ENCODE results near the gene DDX51.

Gene DDX51

DNA sequence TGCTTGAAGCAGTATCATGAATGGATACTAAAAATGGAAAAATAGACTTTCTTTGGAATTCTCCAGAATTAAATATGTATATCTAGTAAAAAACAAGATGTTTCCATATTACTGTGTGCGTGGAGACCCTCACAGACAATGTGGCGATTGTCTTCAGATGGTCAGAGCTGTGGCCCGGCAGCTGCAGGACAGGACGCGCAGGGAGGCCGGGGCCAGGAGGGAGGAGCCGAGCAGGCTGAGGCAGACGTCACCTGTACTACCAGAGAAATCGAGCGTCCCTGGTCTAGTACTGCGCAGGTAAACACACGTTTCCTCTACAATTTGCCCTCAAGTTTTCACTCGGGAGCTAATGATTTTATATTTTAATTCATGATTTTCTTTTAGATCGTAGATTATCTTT is 22.8 kb downstream of the DDX51 start:
- Histone ChIP-seq H3K27me3 (ENCODE audit: control insufficient read depth, insufficient read depth, low read length) (no peaks in the 10 kb centered on the region), H3K36me3 (ENCODE audit: control insufficient read depth, insufficient read depth, low read length) (peaks cover 55% of the 10 kb centered on the region), H3K9ac (ENCODE audit: low read depth, low read length) (no peak overlapping the region), H3K4me3 (ENCODE audit: low read depth, low read length) (no peak overlapping the region), H3K27ac (ENCODE audit: low read depth, low read length) (no peak overlapping the region), H3K9me3 (ENCODE audit: control insufficient read depth, insufficient read depth, low read length) (no peaks in the 10 kb centered on the region), H3K4me1 (ENCODE audit: control insufficient read depth, insufficient read depth, low read length) (no peaks in the 10 kb centered on the region)

DNA sequence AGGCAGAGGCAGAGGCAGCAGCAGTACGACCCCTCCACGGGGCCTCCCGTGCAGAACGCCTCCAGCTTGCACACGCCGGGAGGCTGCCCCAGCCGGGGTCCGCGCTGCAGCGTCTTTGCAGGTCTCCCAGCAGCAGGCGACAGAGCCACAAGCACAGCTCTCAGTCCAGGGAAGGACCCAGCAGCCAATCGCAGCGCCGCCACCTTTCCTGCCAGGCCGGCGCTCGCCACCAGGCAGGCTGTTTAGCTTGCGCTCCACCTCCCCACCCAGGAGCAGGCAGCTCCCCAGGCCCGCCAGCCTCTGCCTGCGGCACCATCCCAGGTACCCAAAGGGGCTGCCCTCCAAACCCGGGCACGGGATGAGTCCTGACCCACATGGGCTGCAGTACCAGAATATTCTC is 25.2 kb downstream of the DDX51 start:
- Histone ChIP-seq H3K36me3 (ENCODE audit: control insufficient read depth, insufficient read depth, low read length) (peaks cover 61% of the 10 kb centered on the region), H3K9ac (ENCODE audit: low read depth, low read length) (no peak overlapping the region), H3K4me1 (ENCODE audit: control insufficient read depth, insufficient read depth, low read length) (no peaks in the 10 kb centered on the region), H3K4me3 (ENCODE audit: low read depth, low read length) (no peak overlapping the region), H3K27me3 (ENCODE audit: control insufficient read depth, insufficient read depth, low read length) (no peaks in the 10 kb centered on the region), H3K9me3 (ENCODE audit: control insufficient read depth, insufficient read depth, low read length) (no peaks in the 10 kb centered on the region), H3K27ac (ENCODE audit: low read depth, low read length) (no peak overlapping the region)

DNA sequence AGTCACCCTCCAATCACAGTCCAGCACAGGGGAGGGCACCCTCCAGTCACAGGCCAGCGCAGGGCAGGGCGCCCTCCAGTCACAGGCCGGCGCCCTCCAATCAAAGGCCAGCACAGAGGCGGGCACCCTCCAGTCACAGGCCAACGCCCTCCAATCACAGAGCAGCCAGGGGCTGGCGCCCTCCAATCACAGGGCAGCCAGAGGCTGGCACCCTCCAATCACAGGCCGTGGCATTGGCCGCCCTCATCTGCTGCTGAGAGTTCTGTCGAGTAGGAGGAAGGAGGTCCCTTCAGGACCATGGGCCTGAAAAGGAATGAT is 26.6 kb downstream of the DDX51 start:
- Histone ChIP-seq H3K36me3 (ENCODE audit: control insufficient read depth, insufficient read depth, low read length) (peaks cover 57% of the 10 kb centered on the region), H3K4me1 (ENCODE audit: control insufficient read depth, insufficient read depth, low read length) (no peaks in the 10 kb centered on the region), H3K4me3 (ENCODE audit: low read depth, low read length) (no peak overlapping the region), H3K27ac (ENCODE audit: low read depth, low read length) (no peak overlapping the region), H3K9me3 (ENCODE audit: control insufficient read depth, insufficient read depth, low read length) (no peaks in the 10 kb centered on the region), H3K9ac (ENCODE audit: low read depth, low read length) (no peak overlapping the region), H3K27me3 (ENCODE audit: control insufficient read depth, insufficient read depth, low read length) (no peaks in the 10 kb centered on the region)

DNA sequence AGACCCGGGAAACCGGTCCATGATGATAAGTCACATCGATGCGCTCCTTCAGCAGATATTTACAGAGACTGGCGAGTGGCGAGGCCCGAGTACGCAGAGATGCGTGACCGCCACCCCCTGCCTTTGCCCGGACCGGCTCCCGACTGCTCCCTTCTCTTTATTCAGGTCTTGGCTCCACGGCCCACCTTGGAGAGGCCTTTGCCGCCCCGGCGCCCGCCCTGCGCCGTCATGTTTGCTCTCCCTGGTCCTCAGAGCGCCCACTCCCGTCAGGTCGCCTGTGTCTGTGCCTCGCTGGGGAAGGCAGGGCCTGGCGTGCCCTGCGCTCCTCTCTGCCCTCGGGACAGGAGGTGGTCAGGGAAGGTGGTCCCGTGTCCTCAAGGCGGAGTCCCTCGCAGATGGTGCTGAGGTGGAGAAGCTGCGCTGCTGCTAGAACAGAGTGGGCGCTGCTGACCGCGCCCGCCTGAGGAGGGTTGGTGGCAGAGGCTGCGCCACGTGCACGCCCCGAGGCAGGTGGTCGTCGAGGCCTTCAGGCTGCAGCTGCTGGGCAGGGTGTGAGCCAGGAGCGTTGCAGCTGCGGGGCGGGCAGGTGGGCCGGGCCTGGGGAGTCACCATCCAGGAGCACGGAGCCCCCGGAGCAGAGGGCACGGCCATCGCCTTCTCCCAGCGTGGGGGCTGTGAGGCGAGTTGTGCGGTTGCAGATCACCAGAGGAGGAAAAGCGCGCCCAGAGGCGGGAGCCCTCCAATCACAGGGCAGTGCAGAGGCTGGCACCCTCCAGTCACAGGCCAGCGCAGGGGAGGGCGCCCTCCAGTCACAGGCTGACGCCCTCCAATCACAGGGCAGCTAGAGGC is 27.2 kb downstream of the DDX51 start:
- Histone ChIP-seq H3K4me1 (ENCODE audit: control insufficient read depth, insufficient read depth, low read length) (no peaks in the 10 kb centered on the region), H3K9me3 (ENCODE audit: control insufficient read depth, insufficient read depth, low read length) (no peaks in the 10 kb centered on the region), H3K27ac (ENCODE audit: low read depth, low read length) (no peak overlapping the region), H3K4me3 (ENCODE audit: low read depth, low read length) (no peak overlapping the region), H3K36me3 (ENCODE audit: control insufficient read depth, insufficient read depth, low read length) (peaks cover 53% of the 10 kb centered on the region), H3K9ac (ENCODE audit: low read depth, low read length) (no peak overlapping the region), H3K27me3 (ENCODE audit: control insufficient read depth, insufficient read depth, low read length) (no peaks in the 10 kb centered on the region)

DNA sequence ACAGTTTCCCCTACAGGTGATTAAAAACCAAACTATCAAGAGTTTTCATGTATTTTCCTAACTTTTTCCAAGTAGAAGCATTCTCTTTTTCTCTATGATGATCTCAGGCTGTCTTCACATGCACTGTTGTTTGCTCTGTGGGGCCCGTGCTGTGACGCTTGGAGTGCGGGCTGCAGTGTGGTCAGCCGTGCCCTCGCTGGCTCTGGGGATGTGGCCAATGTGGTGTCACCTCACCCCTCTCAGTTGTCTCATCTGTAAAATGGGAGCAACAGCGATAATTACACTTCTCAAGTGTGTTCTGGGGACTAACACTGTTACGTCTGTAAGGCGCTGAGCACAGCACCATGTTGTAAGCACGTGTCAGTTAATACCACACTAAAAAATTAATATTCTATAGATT is 28.6 kb downstream of the DDX51 start:
- Histone ChIP-seq H3K4me1 (ENCODE audit: control insufficient read depth, insufficient read depth, low read length) (no peaks in the 10 kb centered on the region), H3K27me3 (ENCODE audit: control insufficient read depth, insufficient read depth, low read length) (no peaks in the 10 kb centered on the region), H3K4me3 (ENCODE audit: low read depth, low read length) (no peak overlapping the region), H3K9me3 (ENCODE audit: control insufficient read depth, insufficient read depth, low read length) (no peaks in the 10 kb centered on the region), H3K9ac (ENCODE audit: low read depth, low read length) (no peak overlapping the region), H3K27ac (ENCODE audit: low read depth, low read length) (no peak overlapping the region), H3K36me3 (ENCODE audit: control insufficient read depth, insufficient read depth, low read length) (peaks cover 51% of the 10 kb centered on the region)

DNA sequence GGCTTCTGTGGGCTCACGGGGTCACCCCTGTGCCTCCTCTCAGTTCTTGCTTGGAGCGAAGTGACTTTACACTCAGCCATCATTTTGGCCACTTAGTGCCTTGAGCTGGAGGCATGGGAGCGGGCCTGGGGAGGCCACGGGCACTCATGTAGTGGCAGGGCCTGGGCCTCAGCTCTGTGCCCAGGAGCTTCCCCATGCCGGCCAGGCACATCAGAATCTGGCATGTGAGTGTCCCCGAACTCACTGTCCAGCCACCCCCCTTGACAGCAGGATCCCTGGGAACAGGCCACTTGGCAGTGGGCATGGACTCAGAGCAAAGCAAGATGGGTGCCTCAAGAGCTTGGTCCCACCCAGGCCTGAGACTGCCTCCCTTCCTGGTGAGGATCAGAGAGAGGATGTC is 29.5 kb downstream of the DDX51 start:
- H3K36me3 ChIP-seq (ENCODE audit: control insufficient read depth, insufficient read depth, low read length): peaks cover 53% of the 10 kb centered on the region
- H3K4me3 ChIP-seq (ENCODE audit: low read depth, low read length): no peak overlapping the region
- H3K9ac ChIP-seq (ENCODE audit: low read depth, low read length): no peak overlapping the region
- H3K9me3 ChIP-seq (ENCODE audit: control insufficient read depth, insufficient read depth, low read length): no peaks in the 10 kb centered on the region
- H3K4me1 ChIP-seq (ENCODE audit: control insufficient read depth, insufficient read depth, low read length): no peaks in the 10 kb centered on the region
- no peak overlapping the region for H3K27ac ChIP-seq (ENCODE audit: low read depth, low read length)
- no peaks in the 10 kb centered on the region for H3K27me3 ChIP-seq (ENCODE audit: control insufficient read depth, insufficient read depth, low read length)

DNA sequence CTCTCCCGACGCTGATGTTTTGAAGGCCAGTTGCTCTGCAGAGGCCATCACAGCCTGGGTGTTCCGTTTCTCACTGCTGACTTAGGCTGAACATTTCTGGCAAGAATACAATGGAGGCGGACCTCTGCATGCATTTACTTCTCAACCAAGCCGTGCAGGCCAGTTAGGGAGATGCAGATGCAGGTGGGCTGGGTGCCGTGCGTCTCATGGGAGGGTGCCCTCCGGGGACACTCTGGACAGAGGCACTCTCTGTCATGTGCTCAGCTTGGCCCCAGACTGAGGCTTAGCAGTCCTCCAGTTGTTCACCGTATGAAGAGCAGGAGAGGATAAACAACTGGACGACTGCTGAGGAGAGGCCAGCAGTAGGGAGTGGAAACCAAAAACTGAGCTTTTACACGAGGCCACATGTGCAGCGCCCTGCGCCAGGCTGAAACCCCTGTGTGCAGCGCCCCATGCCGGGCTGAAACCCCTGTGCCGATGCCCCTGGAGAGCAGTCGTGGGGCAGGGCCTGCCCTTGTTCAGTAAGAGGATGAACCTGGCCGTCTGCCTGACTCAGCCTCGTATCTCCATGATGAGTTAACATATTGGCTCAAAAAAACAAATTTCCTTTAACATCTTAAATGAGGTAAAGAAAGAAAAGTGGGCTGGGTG is 32.3 kb downstream of the DDX51 start:
- H3K4me1 ChIP-seq (ENCODE audit: control insufficient read depth, insufficient read depth, low read length): no peaks in the 10 kb centered on the region
- H3K27me3 ChIP-seq (ENCODE audit: control insufficient read depth, insufficient read depth, low read length): no peaks in the 10 kb centered on the region
- H3K4me3 ChIP-seq (ENCODE audit: low read depth, low read length): no peak overlapping the region
- no peaks in the 10 kb centered on the region for H3K9me3 ChIP-seq (ENCODE audit: control insufficient read depth, insufficient read depth, low read length)
- H3K36me3 ChIP-seq (ENCODE audit: control insufficient read depth, insufficient read depth, low read length): peaks cover 52% of the 10 kb centered on the region
- no peak overlapping the region for H3K27ac ChIP-seq (ENCODE audit: low read depth, low read length)
- no peak overlapping the region for H3K9ac ChIP-seq (ENCODE audit: low read depth, low read length)

DNA sequence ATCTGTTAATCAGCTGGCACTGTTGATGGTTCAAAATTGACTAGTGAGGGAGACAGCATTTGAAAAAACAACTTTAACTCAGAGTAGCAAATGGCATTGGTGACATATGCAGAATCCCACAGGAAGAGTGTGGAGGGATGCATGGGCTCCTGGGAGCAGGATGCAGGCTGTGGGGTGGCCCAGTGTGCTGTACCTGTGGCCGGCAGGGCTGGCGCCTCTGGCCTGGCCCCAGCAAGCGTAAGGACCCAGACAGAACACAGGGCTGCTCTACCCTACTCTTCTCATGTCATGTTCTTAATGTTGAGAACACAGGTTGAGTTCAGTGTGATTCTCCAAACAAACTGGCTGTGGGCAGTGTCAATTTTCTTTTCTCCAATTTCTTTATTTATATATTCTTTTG is 33.4 kb downstream of the DDX51 start:
- H3K27ac ChIP-seq (ENCODE audit: low read depth, low read length): no peak overlapping the region
- no peak overlapping the region for H3K4me3 ChIP-seq (ENCODE audit: low read depth, low read length)
- H3K4me1 ChIP-seq (ENCODE audit: control insufficient read depth, insufficient read depth, low read length): no peaks in the 10 kb centered on the region
- H3K9me3 ChIP-seq (ENCODE audit: control insufficient read depth, insufficient read depth, low read length): no peaks in the 10 kb centered on the region
- H3K27me3 ChIP-seq (ENCODE audit: control insufficient read depth, insufficient read depth, low read length): no peaks in the 10 kb centered on the region
- H3K36me3 ChIP-seq (ENCODE audit: control insufficient read depth, insufficient read depth, low read length): peaks cover 47% of the 10 kb centered on the region
- H3K9ac ChIP-seq (ENCODE audit: low read depth, low read length): no peak overlapping the region

DNA sequence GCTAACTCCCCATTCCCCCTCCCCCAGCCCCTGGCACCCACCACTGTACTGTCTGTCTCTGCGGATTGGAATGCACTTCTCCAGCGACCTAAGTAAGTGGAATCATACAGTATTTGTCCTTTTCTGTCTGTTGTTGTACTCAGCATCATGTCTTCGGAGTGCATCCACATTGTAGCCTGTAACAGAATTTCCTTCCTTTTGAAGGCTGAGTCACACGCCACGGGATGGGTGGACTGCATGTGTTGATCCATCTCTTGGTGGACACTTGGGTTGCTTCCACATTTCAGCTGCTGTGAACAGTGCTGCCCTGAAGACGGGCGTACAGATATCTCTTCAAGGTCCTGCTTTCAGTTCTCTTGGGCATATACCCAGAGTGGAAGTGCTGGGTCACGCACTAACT is 34.4 kb downstream of the DDX51 start:
- H3K9me3 ChIP-seq (ENCODE audit: control insufficient read depth, insufficient read depth, low read length): no peaks in the 10 kb centered on the region
- H3K9ac ChIP-seq (ENCODE audit: low read depth, low read length): no peak overlapping the region
- H3K27ac ChIP-seq (ENCODE audit: low read depth, low read length): no peak overlapping the region
- no peaks in the 10 kb centered on the region for H3K4me1 ChIP-seq (ENCODE audit: control insufficient read depth, insufficient read depth, low read length)
- H3K36me3 ChIP-seq (ENCODE audit: control insufficient read depth, insufficient read depth, low read length): peaks cover 45% of the 10 kb centered on the region
- no peaks in the 10 kb centered on the region for H3K27me3 ChIP-seq (ENCODE audit: control insufficient read depth, insufficient read depth, low read length)
- H3K4me3 ChIP-seq (ENCODE audit: low read depth, low read length): no peak overlapping the region

DNA sequence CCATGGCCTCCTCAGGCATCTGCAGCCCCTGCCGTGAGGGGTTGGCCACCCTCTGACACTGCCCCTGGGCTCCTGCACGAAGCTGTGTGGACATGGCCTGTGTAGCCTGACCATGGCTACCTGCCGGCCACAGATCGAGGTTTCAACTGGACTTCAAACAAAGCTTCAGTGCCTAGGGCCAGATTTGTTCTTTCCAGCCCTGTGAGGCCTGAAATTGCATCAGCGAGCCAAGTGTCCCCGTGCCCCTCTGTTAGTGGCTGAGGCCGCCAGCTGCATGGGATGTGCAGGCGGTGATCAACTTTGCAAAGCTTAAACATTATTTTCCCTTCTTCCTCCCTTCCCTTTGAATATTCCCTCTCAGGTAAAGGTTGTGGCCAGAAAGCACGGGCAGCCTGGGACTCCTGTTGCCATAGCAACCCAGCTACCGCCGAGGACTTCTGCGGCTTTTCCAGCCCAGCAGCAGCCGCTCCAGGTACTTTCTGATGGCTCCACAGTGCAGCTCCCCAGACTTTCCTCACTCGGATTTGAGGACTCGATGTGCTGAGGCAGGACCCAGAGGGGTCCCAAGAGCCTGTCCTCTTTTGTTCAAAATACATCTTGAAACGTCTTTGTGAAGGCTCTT is 35.8 kb downstream of the DDX51 start:
- peaks cover 32% of the 10 kb centered on the region for H3K36me3 ChIP-seq (ENCODE audit: control insufficient read depth, insufficient read depth, low read length)
- H3K9me3 ChIP-seq (ENCODE audit: control insufficient read depth, insufficient read depth, low read length): no peaks in the 10 kb centered on the region
- H3K27ac ChIP-seq (ENCODE audit: low read depth, low read length): peak overlapping the region; percentile 54
- H3K4me3 ChIP-seq (ENCODE audit: low read depth, low read length): no peak overlapping the region
- H3K27me3 ChIP-seq (ENCODE audit: control insufficient read depth, insufficient read depth, low read length): no peaks in the 10 kb centered on the region
- no peak overlapping the region for H3K9ac ChIP-seq (ENCODE audit: low read depth, low read length)
- H3K4me1 ChIP-seq (ENCODE audit: control insufficient read depth, insufficient read depth, low read length): peaks cover 6% of the 10 kb centered on the region

DNA sequence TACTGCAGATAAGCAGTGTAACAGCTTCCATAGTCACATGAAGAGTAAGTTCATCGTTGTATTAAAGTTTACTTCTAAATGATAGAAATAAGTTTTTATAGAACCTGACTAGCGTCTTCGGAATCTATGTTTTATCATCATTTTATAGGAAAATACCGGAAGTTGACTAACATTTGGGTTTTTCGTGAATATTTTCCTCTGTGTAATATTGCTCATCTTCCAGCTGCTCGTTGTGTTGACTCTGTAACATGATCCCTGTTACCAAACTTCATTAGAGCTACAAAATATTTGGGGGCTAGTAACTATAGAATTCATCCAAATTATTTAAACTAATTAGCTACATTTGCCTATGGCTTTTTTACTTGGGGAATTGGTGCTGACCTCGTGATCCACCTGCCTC is 37.2 kb downstream of the DDX51 start:
- Histone ChIP-seq H3K9me3 (ENCODE audit: control insufficient read depth, insufficient read depth, low read length) (no peaks in the 10 kb centered on the region), H3K4me1 (ENCODE audit: control insufficient read depth, insufficient read depth, low read length) (peaks cover 6% of the 10 kb centered on the region), H3K27me3 (ENCODE audit: control insufficient read depth, insufficient read depth, low read length) (no peaks in the 10 kb centered on the region), H3K9ac (ENCODE audit: low read depth, low read length) (no peak overlapping the region), H3K27ac (ENCODE audit: low read depth, low read length) (no peak overlapping the region), H3K36me3 (ENCODE audit: control insufficient read depth, insufficient read depth, low read length) (peaks cover 31% of the 10 kb centered on the region), H3K4me3 (ENCODE audit: low read depth, low read length) (no peak overlapping the region)
